ENCODE data around the gene CARTPT.

- TF ChIP-seq CTCF (conservative IDR thresholded peaks at IDR 0.05; ENCODE audit: low read length) (no peak), EZH2phosphoT487 (IDR thresholded peaks at IDR 0.05; ENCODE audit: borderline replicate concordance) (no peak)
Observed at GRCh38 chr5:71770381-71770780, 51.3 kb downstream of the CARTPT start.

Measured in Loucy (cell line).